Activated CD8-positive, alpha-beta memory T cell treated with anti-CD3 and anti-CD28 coated beads for 48 hours (primary cell): ENCODE measurements around the gene RHOT2.
"Not testable (repeated sequence)": the region's sequence is repeated elsewhere in the genome, so short reads cannot be mapped to it uniquely, and the experiment has no call there.

Experiments used
- DNase-seq, 3 experiments: peaks; one replicate each; pipeline ENCODE4 v3.0.0-alpha.2; 2020; ENCODE audit warnings: low read depth in 2 of 3, low spot score in 2 of 3

RHOT2 gene

GRCh38 chr16:680967-681745, 13.2 kb downstream of the RHOT2 start:
- no peak for DNase-seq

GRCh38 chr16:681746-682427, 14.0 kb downstream of the RHOT2 start:
- no peak for DNase-seq

GRCh38 chr16:682493-683395, 14.8 kb downstream of the RHOT2 start:
- DNase-seq, result no peak

- no peak for DNase-seq
Observed at GRCh38 chr16:683396-684070, 15.6 kb downstream of the RHOT2 start.

GRCh38 chr16:684071-684794, 16.3 kb downstream of the RHOT2 start, which contains the start of gene JMJD8:
JMJD8 (minus strand) TSS chr16:684334; CDS start chr16:684319, 15 bp downstream.
- peak; percentile 90 to 96 (median 92) for DNase-seq

GRCh38 chr16:684961-685696, 17.2 kb downstream of the RHOT2 start:
- no peak for DNase-seq

- DNase-seq, result no peak
Observed at GRCh38 chr16:685967-686366, 18.0 kb downstream of the RHOT2 start.

GRCh38 chr16:686459-687260, 18.7 kb downstream of the RHOT2 start:
- no peak for DNase-seq

- no peak for DNase-seq
Observed at GRCh38 chr16:687499-687898, 19.6 kb downstream of the RHOT2 start.

- DNase-seq, result no peak
Observed at GRCh38 chr16:689175-689897, 21.4 kb downstream of the RHOT2 start.

- DNase-seq, result not testable (repeated sequence)
Observed at GRCh38 chr16:691242-691641, 23.3 kb downstream of the RHOT2 start.

- DNase-seq, result no peak
Observed at GRCh38 chr16:692356-693108, 24.6 kb downstream of the RHOT2 start.

GRCh38 chr16:693364-693763, 25.4 kb downstream of the RHOT2 start:
- no peak for DNase-seq

GRCh38 chr16:693766-694165, 25.8 kb downstream of the RHOT2 start:
- no peak for DNase-seq

- no peak for DNase-seq
Observed at GRCh38 chr16:694187-694862, 26.4 kb downstream of the RHOT2 start.

- DNase-seq, result no peak
Observed at GRCh38 chr16:694863-695354, 27.0 kb downstream of the RHOT2 start.
